Nephron (organoid): Measurements from ENCODE around the gene BMP6.

Experiments
- H3K27ac Mint-ChIP-seq, 3 experiments: 2 replicates each; pipeline ENCODE4 v1.8.0; 2020; ENCODE audit warnings: mixed read lengths in 3 of 3, mild to moderate bottlenecking in 2 of 3, moderate library complexity in 1 of 3
- H3K27me3 Mint-ChIP-seq: 2 replicates; pipeline ENCODE4 v1.8.0; 2021; ENCODE audit warnings: low read depth, mild to moderate bottlenecking, moderate library complexity, mixed read lengths
- H3K36me3 Mint-ChIP-seq: 2 replicates; pipeline ENCODE4 v1.8.0; 2020; ENCODE audit warnings: low read depth, mixed read lengths
- H3K4me1 Mint-ChIP-seq: 2 replicates; pipeline ENCODE4 v1.8.0; 2020; ENCODE audit warnings: mixed read lengths
- H3K4me3 Mint-ChIP-seq, 3 experiments: 2 replicates each; pipeline ENCODE4 v1.8.0; 2020; ENCODE audit warnings: mild to moderate bottlenecking in 3 of 3, mixed read lengths in 3 of 3, moderate library complexity in 2 of 3
- H3K9me3 Mint-ChIP-seq: 2 replicates; pipeline ENCODE4 v1.8.0; 2020; ENCODE audit warnings: mixed read lengths
- CTCF ChIP-seq, 3 experiments: fragments of 200-600 bp; sonication (generic); IDR thresholded peaks; one replicate each; pipeline ENCODE4 v1.5.0; 2021; ENCODE audit warnings: antibody characterized with exemption in 3 of 3; ENCODE audit not compliant: unreplicated experiment in 3 of 3

The BMP6 gene

GRCh38 chr6:7797386-7797785, 71.5 kb downstream of the BMP6 start:
- Mint-ChIP-seq H3K9me3 (no peaks in the 10 kb centered on the region), H3K27me3 (peaks cover 4% of the 10 kb centered on the region), H3K27ac (no peak overlapping the region), H3K4me3 (no peak overlapping the region), H3K36me3 (no peaks in the 10 kb centered on the region), H3K4me1 (no peaks in the 10 kb centered on the region)
- TF ChIP-seq CTCF (IDR thresholded peaks at IDR 0.05; ENCODE audit: unreplicated experiment in 3 of 3): no peak

GRCh38 chr6:7798751-7799150, 72.9 kb downstream of the BMP6 start:
- Mint-ChIP-seq H3K4me3 (no peak overlapping the region), H3K4me1 (no peaks in the 10 kb centered on the region), H3K27ac (no peak overlapping the region), H3K27me3 (peaks cover 8% of the 10 kb centered on the region), H3K9me3 (no peaks in the 10 kb centered on the region), H3K36me3 (no peaks in the 10 kb centered on the region)
- no peak for TF ChIP-seq CTCF (IDR thresholded peaks at IDR 0.05; ENCODE audit: unreplicated experiment in 3 of 3)

- H3K4me3 Mint-ChIP-seq: no peak overlapping the region
- no peak overlapping the region for H3K27ac Mint-ChIP-seq
- no peaks in the 10 kb centered on the region for H3K9me3 Mint-ChIP-seq
- no peak for TF ChIP-seq CTCF (IDR thresholded peaks at IDR 0.05; ENCODE audit: unreplicated experiment in 3 of 3)
- H3K27me3 Mint-ChIP-seq: peaks cover 9% of the 10 kb centered on the region
- H3K36me3 Mint-ChIP-seq: no peaks in the 10 kb centered on the region
- H3K4me1 Mint-ChIP-seq: peaks cover 7% of the 10 kb centered on the region
Observed at GRCh38 chr6:7802662-7803061, 76.8 kb downstream of the BMP6 start.

- no peaks in the 10 kb centered on the region for H3K36me3 Mint-ChIP-seq
- H3K9me3 Mint-ChIP-seq: no peaks in the 10 kb centered on the region
- peaks cover 9% of the 10 kb centered on the region for H3K27me3 Mint-ChIP-seq
- no peak overlapping the region for H3K27ac Mint-ChIP-seq
- no peak overlapping the region for H3K4me3 Mint-ChIP-seq
- H3K4me1 Mint-ChIP-seq: peaks cover 7% of the 10 kb centered on the region
- no peak for TF ChIP-seq CTCF (IDR thresholded peaks at IDR 0.05; ENCODE audit: unreplicated experiment in 3 of 3)
Observed at GRCh38 chr6:7803214-7803613, 77.3 kb downstream of the BMP6 start.

- no peak for TF ChIP-seq CTCF (IDR thresholded peaks at IDR 0.05; ENCODE audit: unreplicated experiment in 3 of 3)
- H3K27me3 Mint-ChIP-seq: peaks cover 9% of the 10 kb centered on the region
- H3K4me1 Mint-ChIP-seq: peaks cover 7% of the 10 kb centered on the region
- H3K36me3 Mint-ChIP-seq: no peaks in the 10 kb centered on the region
- no peak overlapping the region for H3K4me3 Mint-ChIP-seq
- no peak overlapping the region for H3K27ac Mint-ChIP-seq
- H3K9me3 Mint-ChIP-seq: no peaks in the 10 kb centered on the region
Observed at GRCh38 chr6:7805078-7805849, 79.4 kb downstream of the BMP6 start.

- Mint-ChIP-seq H3K36me3 (no peaks in the 10 kb centered on the region), H3K27ac (no peak overlapping the region), H3K4me3 (no peak overlapping the region), H3K9me3 (no peaks in the 10 kb centered on the region), H3K4me1 (peaks cover 7% of the 10 kb centered on the region), H3K27me3 (peaks cover 9% of the 10 kb centered on the region)
- no peak for TF ChIP-seq CTCF (IDR thresholded peaks at IDR 0.05; ENCODE audit: unreplicated experiment in 3 of 3)
Observed at GRCh38 chr6:7805850-7806214, 79.9 kb downstream of the BMP6 start.
